Transverse colon (tissue), 3 donors: ENCODE data around the gene SGCA.

ENCODE experiments used
- CTCF ChIP-seq, 5 experiments: fragments of 200-600 bp in 3 of 5; fragments of 450-650 bp in 2 of 5; sonication (generic) in 3 of 5; IDR thresholded peaks; 1 replicate in 2 of 5; 2 replicates in 3 of 5; pipeline ENCODE4 v1.5.1; 2016 to 2017; ENCODE audit warnings: antibody characterized with exemption in 5 of 5, inconsistent platforms in 3 of 5, mild to moderate bottlenecking in 2 of 5, moderate library complexity in 1 of 5
- EP300 ChIP-seq: sonication (generic); formaldehyde crosslinking; IDR thresholded peaks from one replicate; pipeline ENCODE4 v1.6.1; 2017; ENCODE audit warnings: antibody characterized with exemption, low read depth
- POLR2A ChIP-seq: fragments of 450-650 bp; IDR thresholded peaks from one replicate; pipeline ENCODE4 v1.6.1; 2016; ENCODE audit warnings: antibody characterized with exemption, mild to moderate bottlenecking, moderate library complexity

DNA sequence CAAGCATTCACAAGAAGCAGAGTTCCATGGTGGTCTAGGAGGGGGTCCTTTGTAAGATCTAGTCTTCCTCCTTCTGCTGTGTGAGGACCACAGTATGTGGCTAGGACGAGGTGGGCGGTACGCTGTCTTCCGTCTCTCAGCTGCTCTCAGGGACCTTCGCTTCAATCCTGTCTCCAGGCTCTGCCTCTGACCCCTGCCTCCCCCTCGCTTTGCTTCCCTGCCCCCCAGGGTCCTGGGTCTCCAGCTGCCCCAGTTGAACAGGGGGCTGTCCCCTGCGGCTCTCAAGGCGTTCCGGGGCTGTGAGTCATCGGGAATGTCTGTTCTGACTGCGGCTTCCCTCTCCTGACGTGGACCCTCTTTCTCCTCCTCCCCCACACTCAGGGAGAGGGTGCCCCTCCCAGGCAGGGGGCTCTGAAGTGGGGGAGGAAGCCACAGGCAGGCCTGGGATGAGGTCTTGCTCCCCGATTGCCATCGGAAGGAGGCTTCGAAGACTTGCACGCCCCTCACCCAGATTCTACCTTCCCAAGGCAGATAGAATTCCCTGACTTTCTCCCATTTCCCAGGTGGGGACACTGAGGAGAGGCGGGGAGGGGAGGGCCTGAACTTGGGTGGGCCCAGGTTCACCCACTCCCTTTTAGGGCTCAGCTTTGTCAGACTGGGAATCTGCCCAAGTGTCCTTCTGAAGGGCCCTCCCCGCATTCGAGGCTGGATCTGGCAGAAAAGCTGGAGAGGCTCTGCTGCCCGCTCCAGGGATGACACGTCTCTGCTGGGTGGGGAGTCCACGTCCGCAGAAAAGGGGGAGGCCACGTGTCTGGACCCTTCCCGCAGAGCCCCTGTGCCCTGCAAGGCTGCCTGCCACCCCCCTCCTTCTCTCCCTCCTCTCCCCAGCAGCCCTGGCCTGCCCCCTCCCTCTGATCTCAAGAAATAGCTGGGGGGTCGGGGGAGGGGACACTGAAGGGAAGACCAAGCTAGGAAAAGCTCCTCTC lies 44.7 kb downstream of the SGCA start:
- TF ChIP-seq CTCF (IDR thresholded peaks at IDR 0.05) = no peak
- no peak for TF ChIP-seq POLR2A
- no peak for TF ChIP-seq EP300
